DOHH2 (cell line): Measurements from ENCODE around the gene CCBE1.

Experiments
- EZH2phosphoT487 ChIP-seq: fragments of 200-600 bp; sonication (generic); IDR thresholded peaks from 2 replicates; pipeline ENCODE4 v1.6.1; 2017; ENCODE audit warnings: borderline replicate concordance, mild to moderate bottlenecking, antibody characterized with exemption, low read length, moderate library complexity, mixed read lengths
- TF ChIP-seq, protein P1 (sequence below): fragments of 200-600 bp; sonication (generic); IDR thresholded peaks from one replicate; pipeline ENCODE4 v1.5.1; 2014; ENCODE audit warnings: antibody characterized with exemption, mild to moderate bottlenecking, low read depth, low read length; ENCODE audit not compliant: poor library complexity, severe bottlenecking

DNA sequence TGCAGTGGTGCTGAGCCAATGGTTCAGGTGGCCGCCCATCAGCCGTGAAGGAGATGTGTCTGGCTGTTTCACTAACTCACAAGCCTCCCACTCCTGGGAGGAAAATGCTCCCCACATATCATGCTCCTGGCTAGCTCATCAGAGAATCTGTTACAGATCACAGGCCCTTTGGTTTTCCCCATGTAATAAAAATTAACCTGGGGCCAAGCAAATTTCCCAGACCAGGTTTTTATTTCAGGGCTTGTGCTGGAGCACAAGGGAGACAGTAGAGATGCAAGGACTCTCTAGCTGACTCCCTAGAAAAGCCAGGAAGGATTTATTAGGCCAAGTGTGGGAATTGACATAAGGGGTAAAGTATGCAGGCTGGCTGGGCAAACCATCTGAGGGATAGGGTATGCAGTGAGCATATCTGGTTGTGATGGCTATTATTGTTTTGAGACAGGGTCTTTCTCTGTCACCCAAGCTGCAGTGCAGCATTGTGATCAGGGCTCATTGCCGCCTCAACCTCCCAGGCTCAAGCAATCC lies 40.6 kb upstream of the CCBE1 start:
- TF ChIP-seq, protein P1, sequence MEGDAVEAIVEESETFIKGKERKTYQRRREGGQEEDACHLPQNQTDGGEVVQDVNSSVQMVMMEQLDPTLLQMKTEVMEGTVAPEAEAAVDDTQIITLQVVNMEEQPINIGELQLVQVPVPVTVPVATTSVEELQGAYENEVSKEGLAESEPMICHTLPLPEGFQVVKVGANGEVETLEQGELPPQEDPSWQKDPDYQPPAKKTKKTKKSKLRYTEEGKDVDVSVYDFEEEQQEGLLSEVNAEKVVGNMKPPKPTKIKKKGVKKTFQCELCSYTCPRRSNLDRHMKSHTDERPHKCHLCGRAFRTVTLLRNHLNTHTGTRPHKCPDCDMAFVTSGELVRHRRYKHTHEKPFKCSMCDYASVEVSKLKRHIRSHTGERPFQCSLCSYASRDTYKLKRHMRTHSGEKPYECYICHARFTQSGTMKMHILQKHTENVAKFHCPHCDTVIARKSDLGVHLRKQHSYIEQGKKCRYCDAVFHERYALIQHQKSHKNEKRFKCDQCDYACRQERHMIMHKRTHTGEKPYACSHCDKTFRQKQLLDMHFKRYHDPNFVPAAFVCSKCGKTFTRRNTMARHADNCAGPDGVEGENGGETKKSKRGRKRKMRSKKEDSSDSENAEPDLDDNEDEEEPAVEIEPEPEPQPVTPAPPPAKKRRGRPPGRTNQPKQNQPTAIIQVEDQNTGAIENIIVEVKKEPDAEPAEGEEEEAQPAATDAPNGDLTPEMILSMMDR = no peak
- no peak for TF ChIP-seq EZH2phosphoT487
